22Rv1 (cell line): Measurements from ENCODE around the gene AP2M1.

Source experiments
- H3K27ac ChIP-seq: fragments of 450-650 bp; 2 replicates; pipeline ENCODE4 v1.5.1; 2017
- CTCF ChIP-seq: fragments of 450-650 bp; IDR thresholded peaks from 2 replicates; pipeline ENCODE4 v1.5.1; 2017; ENCODE audit warnings: mild to moderate bottlenecking
- ZFX ChIP-seq: fragments of 450-650 bp; IDR thresholded peaks from 2 replicates; pipeline ENCODE4 v1.6.1; 2017; ENCODE audit warnings: antibody characterized with exemption, borderline replicate concordance

AP2M1 gene

GRCh38 chr3:184211297-184211696, 36.6 kb downstream of the AP2M1 start:
- TF ChIP-seq ZFX (no peak), CTCF (no peak)
- H3K27ac ChIP-seq, result no peak overlapping the region

- TF ChIP-seq CTCF (no peak), ZFX (no peak)
- H3K27ac ChIP-seq, result no peak overlapping the region
Measured at GRCh38 chr3:184211718-184212117, 37.1 kb downstream of the AP2M1 start.

- no peak overlapping the region for H3K27ac ChIP-seq
- TF ChIP-seq ZFX (no peak), CTCF (no peak)
Measured at GRCh38 chr3:184218814-184219213, 44.2 kb downstream of the AP2M1 start.

- no peak for TF ChIP-seq CTCF
- no peak for TF ChIP-seq ZFX
Measured at GRCh38 chr3:184222521-184222920, 47.9 kb downstream of the AP2M1 start.

GRCh38 chr3:184223946-184224345, 49.3 kb downstream of the AP2M1 start:
- TF ChIP-seq CTCF (no peak), ZFX (no peak)
- no peak overlapping the region for H3K27ac ChIP-seq

More at GRCh38 chr3:184222521-184222920, 47.9 kb downstream of the AP2M1 start:
- no peak overlapping the region for H3K27ac ChIP-seq

GRCh38 chr3:184227481-184227935, 52.9 kb downstream of the AP2M1 start:
- 0 out of 2 replicates have a peak overlapping the region, but pooled peaks have one; percentile 5 for H3K27ac ChIP-seq
- TF ChIP-seq ZFX, result no peak
- peak; percentile 94 for TF ChIP-seq CTCF

- no peak overlapping the region for H3K27ac ChIP-seq
- TF ChIP-seq CTCF (no peak), ZFX (no peak)
Measured at GRCh38 chr3:184228376-184229137, 53.9 kb downstream of the AP2M1 start.
